ENCODE data around the gene PLPP1.

Gene PLPP1

GRCh38 chr5:55441107-55441771 lies 93.5 kb downstream of the PLPP1 start:
- DNase-seq: no peak

DNA sequence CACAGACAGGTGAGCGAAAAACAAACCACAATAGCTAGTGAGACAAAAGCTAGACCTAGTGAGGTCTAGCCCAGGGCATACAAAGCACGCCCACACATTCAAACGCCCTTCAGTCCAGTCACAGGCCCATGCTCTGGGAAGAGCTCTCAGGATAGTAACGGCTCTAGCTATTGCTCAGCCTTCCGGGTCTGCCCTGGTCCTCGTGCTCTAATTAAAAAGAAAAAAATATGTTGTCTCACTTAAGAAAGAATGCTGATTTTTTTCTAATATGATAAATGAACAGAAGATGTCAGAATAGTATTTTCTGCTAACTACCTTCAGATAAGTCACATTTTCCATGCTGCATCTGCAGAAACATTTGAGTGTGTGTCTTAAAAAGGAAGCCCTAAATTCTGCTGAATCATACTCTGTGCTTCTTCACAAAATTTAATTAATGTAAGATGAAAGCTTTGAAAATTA lies 94.5 kb downstream of the PLPP1 start:
- no peak for DNase-seq

DNA sequence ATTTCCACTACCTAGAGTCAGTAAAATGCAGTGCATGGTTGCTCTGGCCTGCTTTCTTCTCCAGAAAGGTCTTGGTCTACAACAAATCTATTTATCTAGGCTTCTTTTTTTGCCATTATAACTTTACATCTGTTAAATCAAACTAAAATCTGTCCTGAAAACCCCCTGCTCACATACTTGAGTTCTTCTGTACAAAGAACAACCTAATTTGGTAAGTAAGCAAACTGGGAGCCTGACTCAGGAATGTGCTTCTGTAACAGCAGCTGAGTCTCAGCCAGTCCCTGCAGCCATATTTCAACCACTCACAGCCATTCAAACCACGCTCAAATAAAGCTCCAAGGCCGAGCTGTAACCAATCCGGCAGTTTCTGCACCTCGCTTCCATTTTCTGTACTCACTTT lies 95.8 kb downstream of the PLPP1 start:
- DNase-seq: no peak

GRCh38 chr5:55437859-55438206 lies 96.9 kb downstream of the PLPP1 start:
- DNase-seq: no peak

DNA sequence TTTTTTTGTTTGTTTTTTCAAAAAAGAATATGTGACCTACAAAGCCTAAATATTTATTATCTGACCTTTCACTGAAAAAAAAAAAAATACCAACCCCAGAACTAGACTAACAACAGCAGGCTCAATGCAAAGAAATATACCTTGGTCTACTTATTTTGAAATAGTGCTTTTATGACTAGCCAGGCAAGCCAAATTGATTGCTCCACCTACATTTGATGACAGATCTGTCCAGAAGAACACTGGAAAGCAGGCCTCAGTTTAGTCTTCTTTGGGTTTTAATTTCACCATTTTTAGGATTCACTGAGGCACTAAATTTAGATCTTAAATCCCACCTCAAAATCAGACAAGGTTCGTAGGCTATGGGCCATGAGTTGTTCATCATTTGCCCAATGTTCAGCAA lies 97.3 kb downstream of the PLPP1 start:
- DNase-seq: no peak

DNA sequence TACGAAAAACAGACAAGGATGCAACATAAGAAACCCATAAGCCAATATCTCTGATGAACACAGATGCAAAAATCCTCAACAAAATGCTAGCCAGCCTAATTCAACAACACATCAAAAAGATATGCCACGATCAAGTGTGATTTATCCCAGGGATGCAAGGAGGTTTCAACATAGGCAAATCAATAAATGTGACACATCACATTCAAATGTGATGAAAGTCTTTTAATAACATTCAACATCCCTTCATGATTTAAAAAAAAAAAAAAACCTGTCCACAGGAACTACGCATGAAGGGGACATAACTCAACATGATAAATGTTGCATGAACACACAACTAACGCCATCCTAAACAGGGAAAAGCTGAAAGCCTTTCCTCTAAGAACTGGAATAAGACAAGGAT lies 102.2 kb downstream of the PLPP1 start:
- no peak for DNase-seq

- no peak for DNase-seq
Measured at GRCh38 chr5:55429613-55430253, 105.0 kb downstream of the PLPP1 start.

DNA sequence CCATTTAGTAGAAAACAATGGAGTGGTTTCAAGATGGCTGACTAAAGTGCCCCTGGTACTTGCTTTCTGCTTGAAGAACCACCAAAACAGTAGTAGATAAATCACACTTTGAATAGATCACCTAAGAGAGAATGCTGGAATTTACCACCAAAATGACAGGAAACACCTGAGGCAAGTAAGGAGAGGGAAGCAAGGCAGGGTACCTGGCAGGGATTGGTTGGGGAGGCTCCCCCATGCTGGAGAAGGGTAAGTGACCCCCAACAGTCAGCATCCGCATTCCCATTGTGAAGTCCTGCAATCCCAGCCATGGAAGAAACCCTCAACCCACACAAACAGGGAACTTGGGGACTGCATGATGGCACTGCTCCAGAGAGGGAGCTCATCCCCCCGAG lies 105.5 kb downstream of the PLPP1 start:
- no peak for DNase-seq

- no peak for DNase-seq
Measured at GRCh38 chr5:55427157-55427556, 107.6 kb downstream of the PLPP1 start.

GRCh38 chr5:55426455-55426854 lies 108.3 kb downstream of the PLPP1 start:
- no peak for DNase-seq

DNA sequence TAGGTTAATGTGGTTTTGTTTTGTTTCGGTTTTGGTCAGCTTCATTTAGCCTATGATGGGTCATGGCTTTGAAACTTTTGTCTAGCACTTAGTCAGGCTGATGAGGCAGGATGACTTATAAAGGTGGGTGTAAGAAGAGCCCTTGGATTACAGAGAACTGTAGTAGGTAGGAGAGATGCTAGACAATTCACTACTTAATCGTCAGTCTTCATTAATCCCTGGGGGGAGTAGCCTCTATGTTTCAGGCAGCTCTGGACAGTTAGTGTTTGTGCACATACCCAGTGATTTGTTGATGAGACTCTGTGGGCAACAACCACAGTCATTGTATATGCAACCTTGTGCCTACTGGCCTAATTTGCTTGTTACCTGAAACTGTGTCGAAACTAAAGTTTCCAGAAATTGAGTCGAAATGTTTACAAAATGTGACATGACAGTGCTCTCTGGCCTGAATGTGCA lies 113.7 kb downstream of the PLPP1 start:
- DNase-seq: no peak

- no peak for DNase-seq
Measured at GRCh38 chr5:55418994-55419968, 115.5 kb downstream of the PLPP1 start.

DNA sequence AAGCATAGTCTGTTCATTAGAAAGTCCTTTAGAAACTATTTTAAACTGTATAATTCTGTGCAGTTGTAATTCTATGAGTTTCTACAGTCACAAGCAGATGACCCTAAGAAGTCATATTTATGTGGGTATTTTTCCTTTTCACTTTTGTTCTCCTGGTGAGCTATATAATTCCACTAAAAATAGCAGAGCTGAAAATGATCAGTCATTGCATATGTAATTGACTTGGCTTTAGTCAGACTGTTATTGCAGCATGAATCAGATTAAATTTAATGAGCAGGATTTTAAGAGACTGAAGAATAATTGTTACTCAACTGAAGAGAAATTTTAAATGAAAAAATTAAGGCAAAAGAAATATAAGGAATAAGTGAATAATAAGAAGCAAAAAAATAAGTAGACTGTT lies 118.5 kb downstream of the PLPP1 start:
- DNase-seq: no peak

DNA sequence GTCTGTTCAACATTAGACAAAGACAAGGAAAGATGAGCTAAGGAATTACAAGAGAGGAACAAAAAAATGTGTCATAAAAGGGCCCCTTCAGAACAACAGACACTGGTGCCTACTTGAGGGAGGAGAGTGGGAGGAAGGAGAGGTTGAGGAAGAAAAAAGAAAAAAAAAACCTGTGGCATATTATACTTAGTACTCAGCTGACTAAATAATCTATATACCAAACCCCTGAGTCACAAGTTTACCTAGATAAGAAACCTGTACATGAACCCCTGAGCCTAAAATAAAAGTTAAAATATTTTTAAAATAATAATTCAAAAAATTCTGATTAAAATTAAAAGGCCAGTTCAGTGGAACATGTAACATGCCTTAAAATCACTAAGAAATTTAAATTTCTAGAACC lies 119.7 kb downstream of the PLPP1 start:
- DNase-seq: no peak

- no peak for DNase-seq
Measured at GRCh38 chr5:55413644-55414043, 121.1 kb downstream of the PLPP1 start.

GRCh38 chr5:55411876-55412275 lies 122.9 kb downstream of the PLPP1 start:
- no peak for DNase-seq

DNA sequence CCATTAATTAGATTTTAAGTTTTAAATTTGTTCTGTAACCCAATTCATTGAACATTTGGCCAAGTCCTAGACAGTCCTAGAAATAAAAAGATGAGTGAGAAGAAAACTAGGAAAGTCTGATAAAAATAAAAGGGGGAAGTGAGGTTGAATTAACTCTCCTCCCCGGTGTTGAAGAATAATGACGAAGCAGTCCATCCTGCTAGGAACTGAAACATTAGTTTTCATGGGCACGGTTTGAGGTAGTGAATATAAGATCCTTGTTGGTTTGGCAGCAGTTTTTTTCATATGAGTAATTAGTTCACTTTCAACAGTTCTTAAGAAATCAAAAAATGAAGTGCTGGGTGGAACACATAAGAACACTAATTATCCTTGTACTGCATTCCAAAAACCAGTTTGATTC lies 123.9 kb downstream of the PLPP1 start:
- DNase-seq: no peak

- no peak for DNase-seq
Measured at GRCh38 chr5:55409775-55410174, 125.0 kb downstream of the PLPP1 start.

GRCh38 chr5:55407984-55408383 lies 126.8 kb downstream of the PLPP1 start:
- DNase-seq: no peak

DNA sequence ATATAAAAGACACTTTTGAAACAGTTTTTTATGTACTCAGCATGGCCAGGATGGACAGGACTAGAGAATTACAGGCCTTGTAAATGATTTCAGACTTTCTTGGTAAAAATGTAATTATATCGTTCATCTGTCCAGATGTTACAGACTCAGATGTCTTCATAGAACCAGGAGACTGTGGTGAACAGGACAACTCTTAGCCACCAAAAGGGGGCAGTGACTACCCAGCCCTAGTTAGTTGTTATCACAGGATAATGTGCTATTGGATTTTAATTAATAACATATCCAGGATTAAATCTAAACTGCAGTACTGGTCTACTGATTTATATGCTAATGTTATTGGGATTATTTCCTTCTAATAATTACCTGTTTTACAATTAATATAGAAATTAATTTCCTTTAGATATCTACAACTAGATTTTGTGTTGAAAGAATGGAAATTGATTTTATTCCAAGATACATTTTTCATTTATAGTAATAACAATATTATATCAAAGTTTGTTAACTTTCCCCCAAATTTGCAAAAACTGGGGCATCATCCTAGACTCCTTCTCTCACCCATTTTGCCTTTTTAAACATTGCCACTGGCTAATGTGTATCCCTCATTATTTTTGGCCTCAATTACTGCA lies 127.6 kb downstream of the PLPP1 start:
- DNase-seq: no peak

- no peak for DNase-seq
Measured at GRCh38 chr5:55406292-55406691, 128.5 kb downstream of the PLPP1 start.

DNA sequence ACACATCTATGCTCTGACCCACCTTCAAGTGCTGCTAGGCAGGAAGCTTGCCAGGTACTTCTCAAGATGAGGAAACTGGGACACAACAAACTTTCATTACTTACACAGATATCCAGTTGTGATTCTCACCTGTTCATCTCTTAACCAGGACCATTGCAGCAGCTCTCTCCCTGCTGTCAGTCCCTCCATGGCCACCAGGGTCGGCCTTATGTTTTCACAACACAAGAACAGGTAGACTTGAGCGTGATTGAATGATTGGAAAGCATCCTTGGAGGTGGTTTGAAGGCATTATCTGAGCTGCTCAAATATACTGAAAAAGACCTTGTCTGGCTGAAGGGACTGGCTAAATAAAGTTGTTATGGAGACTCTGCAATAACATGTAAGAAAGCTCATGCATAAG lies 132.6 kb downstream of the PLPP1 start:
- no peak for DNase-seq

DNA sequence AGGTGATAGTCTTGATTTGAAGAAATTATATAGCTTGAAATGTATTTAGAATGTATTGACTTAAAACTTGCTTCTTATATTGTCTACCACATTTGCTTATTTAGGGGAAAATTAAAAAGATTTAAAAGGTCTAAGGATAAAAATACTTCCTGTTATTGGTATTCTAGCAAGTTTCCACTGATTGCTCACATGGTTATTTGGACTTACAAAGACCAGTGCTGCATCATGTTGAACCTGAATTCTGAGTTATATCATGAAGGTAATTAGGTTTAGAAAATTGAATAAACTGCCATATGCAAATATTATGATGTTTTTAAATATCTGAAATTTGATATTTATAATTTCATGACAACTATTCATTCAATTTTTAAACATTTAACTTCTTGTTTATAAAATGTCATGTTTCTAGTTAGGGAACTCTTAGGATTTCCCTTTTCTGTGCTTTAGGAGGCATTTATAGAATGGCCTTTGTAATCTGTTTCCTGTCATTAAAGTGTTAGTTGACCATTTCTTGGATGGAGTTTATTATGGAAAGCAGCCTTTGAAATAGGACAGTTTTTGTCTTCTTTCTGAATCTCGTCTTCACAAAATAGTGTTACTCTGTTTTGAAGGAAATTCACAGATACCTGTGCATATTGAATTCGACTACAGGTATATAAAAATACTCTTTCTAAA lies 141.1 kb downstream of the PLPP1 start:
- no peak for DNase-seq
